ENCODE data around the gene PSMB8.

DNA sequence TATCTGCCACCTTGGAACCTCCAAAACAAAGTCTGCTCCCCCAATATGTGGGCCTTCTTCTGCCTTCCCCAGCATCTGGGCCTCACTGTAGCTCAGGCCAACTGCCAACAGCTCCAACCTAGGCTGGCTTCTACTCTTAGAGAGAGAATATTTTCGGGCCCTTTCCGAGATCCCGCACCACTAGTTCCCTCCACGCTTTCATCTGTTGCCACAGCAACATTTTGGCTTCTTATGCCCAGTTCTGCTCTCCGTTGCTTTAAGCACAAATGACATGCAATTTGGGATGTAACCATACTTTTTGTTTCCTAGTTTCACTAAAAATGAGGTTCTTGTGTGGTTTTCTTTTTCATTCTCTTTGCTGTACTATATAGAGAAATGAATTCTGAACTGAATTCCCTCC lies 43.8 kb upstream of the PSMB8 start:
- TF ChIP-seq TARDBP (IDR thresholded peaks at IDR 0.05) = no peak
- no peak for TF ChIP-seq LEF1 (IDR thresholded peaks at IDR 0.05; ENCODE audit: borderline replicate concordance)
